GM23248 (cell line): ENCODE data around the gene IL10RB.

Experiments used
- EZH2 ChIP-seq: fragments of 200-600 bp; sonication (generic); IDR thresholded peaks from 2 replicates; pipeline ENCODE4 v1.6.1; 2018; ENCODE audit warnings: antibody characterized with exemption, mild to moderate bottlenecking; ENCODE audit not compliant: insufficient read depth, poor library complexity, severe bottlenecking
- EZH2phosphoT487 ChIP-seq: fragments of 200-600 bp; sonication (generic); IDR thresholded peaks from 2 replicates; pipeline ENCODE4 v1.6.1; 2018; ENCODE audit warnings: antibody characterized with exemption, moderate library complexity, mild to moderate bottlenecking, low read depth; ENCODE audit not compliant: insufficient read depth

GRCh38 chr21:33290441-33290840 is 24.3 kb downstream of the IL10RB start:
- TF ChIP-seq EZH2 (no peak), EZH2phosphoT487 (no peak)
